A549 treated with ZK216348 at 1 μM for 4 hours (cell line): ENCODE measurements around the gene APLP1. TPM values are rescaled to one million over a fixed set of nuclear protein-coding genes. Genes with fewer than 3 reads are reported as not detected.

Experiments used
- total RNA-seq: library from RNA; stranded (reverse); fragments of 200-300 nt; extraction: Qiagen RNA extraction; gene quantifications from 5 replicates; pipeline ENCODE4 v1.2.3, GENCODE V29; 2022; ENCODE audit warnings: low read depth

APLP1 gene
- 72.6 to 97.1 TPM (median 93.4 TPM) in 5 replicates for total RNA-seq

DNA sequence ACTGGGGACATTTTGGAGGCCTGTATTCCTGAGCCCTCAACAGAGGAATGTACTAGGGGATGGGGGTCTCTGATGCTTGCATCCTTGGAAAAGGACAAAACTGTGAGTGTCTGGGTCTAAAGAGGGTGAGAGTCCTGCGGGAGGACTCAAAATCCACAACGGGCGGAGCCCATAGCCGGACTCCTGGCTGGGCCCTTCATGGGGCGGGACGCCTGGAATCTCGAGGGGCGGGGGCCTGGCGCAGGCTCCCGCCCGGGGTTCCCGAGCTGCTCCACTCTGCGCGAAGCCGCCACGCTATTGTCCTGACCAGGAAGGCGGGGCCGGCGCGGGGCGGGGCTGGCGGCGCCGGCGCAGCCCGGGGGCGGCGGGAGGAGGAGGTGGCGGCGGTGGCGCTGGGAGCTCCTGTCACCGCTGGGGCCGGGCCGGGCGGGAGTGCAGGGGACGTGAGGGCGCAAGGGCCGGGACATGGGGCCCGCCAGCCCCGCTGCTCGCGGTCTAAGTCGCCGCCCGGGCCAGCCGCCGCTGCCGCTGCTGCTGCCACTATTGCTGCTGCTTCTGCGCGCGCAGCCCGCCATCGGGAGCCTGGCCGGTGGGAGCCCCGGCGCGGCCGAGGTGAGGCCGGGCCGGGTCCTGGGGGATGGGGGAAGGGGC, at the start of gene APLP1:
Gene APLP1, plus strand, starts transcription at position 403 of the 651 bp plus-strand sequence. Its CDS starts 63 bp downstream, at position 466.

DNA sequence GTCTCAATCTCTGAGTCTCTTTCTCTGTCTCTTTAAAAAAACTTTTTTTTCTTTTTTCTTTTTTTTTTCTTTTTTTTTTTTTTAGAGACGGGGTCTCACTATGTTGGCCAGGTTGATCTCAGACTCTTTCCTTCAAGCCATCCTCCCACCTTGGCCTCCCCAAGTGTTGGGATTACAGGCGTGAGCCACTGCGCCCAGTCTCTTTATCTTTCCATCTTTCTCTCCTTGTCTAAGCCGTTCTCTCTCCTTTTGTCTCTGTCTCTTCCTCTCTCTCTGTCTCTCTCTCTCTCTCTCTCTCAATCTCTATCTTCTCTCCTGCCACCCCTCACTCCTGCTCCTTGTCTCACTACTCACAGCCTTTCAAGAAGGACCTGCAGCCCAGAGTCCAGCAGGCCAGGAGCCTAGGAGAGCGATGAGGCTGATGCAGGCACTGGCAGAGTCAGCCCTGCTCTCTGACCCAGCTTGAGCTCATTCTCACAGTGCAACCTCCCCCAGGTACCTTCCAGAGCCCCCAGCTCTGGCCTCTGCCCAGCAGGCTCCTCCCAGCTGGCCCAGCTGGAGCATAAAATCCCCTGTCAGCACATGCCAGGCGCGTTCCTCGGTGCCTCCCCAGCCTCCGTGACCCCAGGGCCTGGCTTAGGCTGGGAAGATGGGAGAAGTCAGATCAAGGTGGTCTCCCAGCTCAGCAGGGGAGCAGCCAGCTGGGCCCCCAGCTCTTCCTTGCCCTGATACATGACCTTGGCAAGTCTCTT, 16.2 kb upstream of the APLP1 start, which contains the start of gene NPHS1:
Gene NPHS1, minus strand, starts transcription at position 476 of the 752 bp plus-strand sequence. CDS start 667 bp downstream, outside the sequence.

DNA sequence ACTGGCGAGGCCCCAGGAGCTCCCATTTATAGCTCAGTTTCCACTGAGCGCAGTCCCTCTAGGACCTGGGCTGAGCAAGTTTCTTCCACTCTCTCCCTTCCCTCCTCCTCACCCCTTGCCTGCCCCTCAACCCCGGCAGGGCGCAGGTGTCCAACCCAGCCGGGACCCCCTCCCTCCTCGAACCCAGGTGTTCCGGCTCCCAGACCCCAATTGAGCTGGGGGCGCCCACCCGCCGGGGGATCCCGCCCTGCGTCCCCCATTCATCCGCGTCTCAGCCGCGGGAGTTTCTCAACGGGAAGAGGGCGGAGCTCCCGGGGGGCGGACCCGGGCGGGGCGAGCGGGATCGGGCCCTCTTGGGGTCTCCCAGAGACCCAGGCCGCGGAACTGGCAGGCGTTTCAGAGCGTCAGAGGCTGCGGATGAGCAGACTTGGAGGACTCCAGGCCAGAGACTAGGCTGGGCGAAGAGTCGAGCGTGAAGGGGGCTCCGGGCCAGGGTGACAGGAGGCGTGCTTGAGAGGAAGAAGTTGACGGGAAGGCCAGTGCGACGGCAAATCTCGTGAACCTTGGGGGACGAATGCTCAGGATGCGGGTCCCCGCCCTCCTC, 11.7 kb upstream of the APLP1 start, which contains the start of gene KIRREL2:
Gene KIRREL2, plus strand, starts transcription at position 366 of the 604 bp plus-strand sequence. Its CDS starts 209 bp downstream, at position 575.

DNA sequence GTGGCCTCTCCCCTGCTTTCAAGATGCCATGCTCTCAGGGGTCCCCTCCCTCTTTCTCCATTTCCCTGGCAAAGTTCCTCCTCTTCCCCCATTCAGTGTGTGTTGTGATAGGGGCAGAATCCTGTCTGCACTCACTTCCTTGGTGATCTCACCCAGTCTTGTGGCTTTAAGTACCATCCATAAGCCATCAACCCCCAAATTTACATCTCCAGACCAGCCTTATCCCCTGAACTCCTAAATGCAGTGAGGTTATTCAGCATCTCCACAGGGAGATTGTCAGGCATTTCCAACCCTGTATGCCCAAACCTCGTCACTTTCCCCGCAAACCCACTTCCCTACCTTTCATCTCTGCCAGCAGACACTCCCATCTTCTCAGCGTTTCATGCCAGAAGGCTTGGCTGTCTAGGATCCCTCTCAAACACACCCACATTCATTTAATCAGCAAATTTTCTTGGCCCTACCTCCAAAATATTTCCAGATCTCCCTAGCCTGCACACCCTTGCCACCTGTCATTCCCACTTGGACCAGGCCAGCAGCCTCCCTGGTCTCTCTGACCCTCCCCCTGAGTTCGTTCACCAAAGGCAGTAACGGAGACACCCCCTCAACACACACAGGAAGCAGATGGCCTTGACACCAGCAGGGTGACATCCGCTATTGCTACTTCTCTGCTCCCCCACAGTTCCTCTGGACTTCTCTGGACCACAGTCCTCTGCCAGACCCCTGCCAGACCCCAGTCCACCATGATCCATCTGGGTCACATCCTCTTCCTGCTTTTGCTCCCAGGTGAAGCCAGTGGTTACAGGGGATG, 33.7 kb downstream of the APLP1 start, which contains the start of gene HCST:
Gene HCST, plus strand, starts transcription at position 676 of the 808 bp plus-strand sequence. Its CDS starts 65 bp downstream, at position 741.

DNA sequence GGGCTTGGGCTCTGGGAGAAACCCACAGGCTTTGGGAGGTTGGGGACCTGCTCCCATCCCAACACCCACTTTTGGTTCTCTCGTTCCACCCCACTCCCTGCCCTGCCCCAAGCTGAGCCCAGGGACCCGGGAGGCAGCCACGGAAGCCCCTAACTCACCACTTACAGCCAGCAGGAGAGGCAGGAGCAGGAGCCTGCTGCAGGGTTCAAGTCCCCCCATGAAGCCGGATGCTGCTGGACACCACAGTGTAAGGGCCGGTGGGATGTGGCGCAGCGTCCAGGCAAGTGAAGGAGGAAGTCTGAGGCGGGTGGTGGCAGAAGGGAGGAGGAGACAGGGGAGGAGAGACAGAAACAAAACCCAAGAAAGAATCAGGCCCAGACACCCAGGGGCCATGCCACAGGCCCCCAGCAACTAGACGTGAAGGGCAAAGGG, 39.7 kb downstream of the APLP1 start, which contains the start of gene TYROBP:
Gene TYROBP, minus strand, starts transcription at position 286 of the 432 bp plus-strand sequence. Its CDS starts 67 bp downstream, at position 219.

Other genes with a start within 250 kb of the APLP1 start
- 125 to 206 TPM (median 199 TPM) in 5 replicates for gene RBM42, start 239.5 kb upstream of the APLP1 start, total RNA-seq
- gene ETV2, start 226.8 kb upstream of the APLP1 start, total RNA-seq: 1.1 to 3.1 TPM (median 2.7 TPM) in 5 replicates
- 1,241 to 1,697 TPM (median 1,334 TPM) in 5 replicates for gene COX6B1, start 220.3 kb upstream of the APLP1 start, total RNA-seq
- gene UPK1A, start 202.1 kb upstream of the APLP1 start, total RNA-seq: 0.46 to 1.2 TPM (median 0.71 TPM) in 5 replicates
- gene ZBTB32, start 164.0 kb upstream of the APLP1 start, total RNA-seq: not detected in 5 replicates
- 37.3 to 66.3 TPM (median 62.5 TPM) in 5 replicates for gene KMT2B, start 150.6 kb upstream of the APLP1 start, total RNA-seq
- gene IGFLR1, start 126.1 kb upstream of the APLP1 start, total RNA-seq: 11.8 to 15.8 TPM (median 12.5 TPM) in 5 replicates
- 23.9 to 34.9 TPM (median 27.6 TPM) in 5 replicates for gene U2AF1L4, start 123.2 kb upstream of the APLP1 start, total RNA-seq
- gene PSENEN, start 122.9 kb upstream of the APLP1 start, total RNA-seq: 243 to 320 TPM (median 282 TPM) in 5 replicates
- 21.9 to 27.2 TPM (median 23.2 TPM) in 5 replicates for gene LIN37, start 120.0 kb upstream of the APLP1 start, total RNA-seq
- 0.15 to 0.33 TPM (median 0.25 TPM) in 5 replicates for gene HSPB6, start 111.5 kb upstream of the APLP1 start, total RNA-seq
- 25.9 to 31.4 TPM (median 30.7 TPM) in 5 replicates for gene PROSER3, start 110.4 kb upstream of the APLP1 start, total RNA-seq
- 3.3 to 8.9 TPM (median 8.1 TPM) in 5 replicates for gene ARHGAP33, start 93.0 kb upstream of the APLP1 start, total RNA-seq
- 0.13 to 0.52 TPM (median 0.38 TPM) in 5 replicates for gene PRODH2, start 55.7 kb upstream of the APLP1 start, total RNA-seq
- 0.24 to 0.84 TPM (median 0.44 TPM) in 5 replicates for gene NPHS1, start 16.1 kb upstream of the APLP1 start, total RNA-seq
- gene KIRREL2, start 11.7 kb upstream of the APLP1 start, total RNA-seq: 0.24 to 0.70 TPM (median 0.52 TPM) in 5 replicates
- gene NFKBID, start 32.0 kb downstream of the APLP1 start, total RNA-seq: 4.2 to 8.9 TPM (median 7.8 TPM) in 5 replicates
- gene HCST, start 34.0 kb downstream of the APLP1 start, total RNA-seq: 0.55 to 0.89 TPM (median 0.63 TPM) in 3 of 5 replicates, not detected in the others
- gene TYROBP, start 39.7 kb downstream of the APLP1 start, total RNA-seq: not detected in 5 replicates
- 9.8 to 25.6 TPM (median 24.1 TPM) in 5 replicates for gene LRFN3, start 67.8 kb downstream of the APLP1 start, total RNA-seq
- 24.6 to 55.5 TPM (median 50.4 TPM) in 5 replicates for gene SDHAF1, start 126.6 kb downstream of the APLP1 start, total RNA-seq
- gene SYNE4, start 140.2 kb downstream of the APLP1 start, total RNA-seq: 0.07 to 0.33 TPM (median 0.23 TPM) in 4 of 5 replicates, not detected in the other
- 22.9 to 29.8 TPM (median 26.6 TPM) in 5 replicates for gene ALKBH6, start 145.6 kb downstream of the APLP1 start, total RNA-seq
- gene CLIP3, start 164.3 kb downstream of the APLP1 start, total RNA-seq: 0.53 to 0.99 TPM (median 0.90 TPM) in 5 replicates
- gene THAP8, start 185.7 kb downstream of the APLP1 start, total RNA-seq: 3.4 to 8.1 TPM (median 7.1 TPM) in 5 replicates
- gene WDR62, start 186.3 kb downstream of the APLP1 start, total RNA-seq: 15.0 to 30.0 TPM (median 28.9 TPM) in 5 replicates
- gene OVOL3, start 242.6 kb downstream of the APLP1 start, total RNA-seq: 0.23 TPM in 1 of 5 replicates, not detected in the others
- 220 to 305 TPM (median 245 TPM) in 5 replicates for gene POLR2I, start 246.3 kb downstream of the APLP1 start, total RNA-seq
- 403 to 570 TPM (median 545 TPM) in 5 replicates for gene TBCB, start 246.9 kb downstream of the APLP1 start, total RNA-seq